Spleen (tissue), 11 donors: ENCODE measurements around the gene CXCR6. TPM values are rescaled to one million over a fixed set of nuclear protein-coding genes. Genes with fewer than 3 reads are reported as not detected.

Experiments
- DNase-seq: peaks from one replicate; pipeline ENCODE4 v3.0.0-alpha.2; 2020
- H3K27ac ChIP-seq, 8 donors: fragments of 200-600 bp; sonication (generic) in 7 of 8; 1 replicate in 4 of 8; 2 replicates in 4 of 8; pipeline versions ENCODE4 v1.5.0 to v1.8.0; 2016 to 2021; ENCODE audit warnings: inconsistent platforms in 4 of 8, mild to moderate bottlenecking in 4 of 8, moderate library complexity in 1 of 8
- H3K27me3 ChIP-seq, 7 donors: fragments of 200-600 bp; sonication (generic) in 6 of 7; replicated peaks in 1 of 7; 1 replicate in 4 of 7; 2 replicates in 3 of 7; pipeline versions ENCODE4 v1.5.0 to v1.8.0; 2016 to 2021; ENCODE audit warnings: inconsistent platforms in 3 of 7, mild to moderate bottlenecking in 1 of 7
- H3K36me3 ChIP-seq, 6 donors: fragments of 200-600 bp; sonication (generic) in 5 of 6; 1 replicate in 4 of 6; 2 replicates in 2 of 6; pipeline versions ENCODE4 v1.5.0 to v1.8.0; 2016 to 2021; ENCODE audit warnings: inconsistent platforms in 2 of 6
- H3K4me1 ChIP-seq, 6 donors: fragments of 200-600 bp; sonication (generic) in 5 of 6; 1 replicate in 3 of 6; 2 replicates in 3 of 6; pipeline versions ENCODE4 v1.5.0 to v1.8.0; 2016 to 2021; ENCODE audit warnings: inconsistent platforms in 3 of 6
- H3K4me3 ChIP-seq, 8 donors: fragments of 200-600 bp; sonication (generic) in 7 of 8; 1 replicate in 4 of 8; 2 replicates in 4 of 8; pipeline versions ENCODE4 v1.5.0 to v1.8.0; 2016 to 2021; ENCODE audit warnings: inconsistent platforms in 4 of 8, mild to moderate bottlenecking in 4 of 8, moderate library complexity in 2 of 8
- H3K9me3 ChIP-seq, 8 donors: fragments of 200-600 bp; sonication (generic) in 7 of 8; 1 replicate in 4 of 8; 2 replicates in 4 of 8; pipeline versions ENCODE4 v1.5.0 to v1.8.0; 2016 to 2021; ENCODE audit warnings: inconsistent platforms in 4 of 8
- CTCF ChIP-seq, 11 experiments: fragments of 200-600 bp in 7 of 11; fragments of 450-650 bp in 4 of 11; sonication (generic) in 4 of 11; IDR thresholded peaks in 8 of 11; conservative IDR thresholded peaks in 3 of 11; 1 replicate in 7 of 11; 2 replicates in 4 of 11; pipeline versions ENCODE4 v1.4.0 to v1.8.0; 2016 to 2021; ENCODE audit warnings: antibody characterized with exemption in 11 of 11, inconsistent platforms in 4 of 11, mild to moderate bottlenecking in 1 of 11
- POLR2A ChIP-seq, 3 donors: fragments of 450-650 bp; IDR thresholded peaks; one replicate each; pipeline ENCODE4 v1.5.1; 2017; ENCODE audit warnings: antibody characterized with exemption in 3 of 3, mild to moderate bottlenecking in 1 of 3
- POLR2AphosphoS5 ChIP-seq, 3 donors: sonication (generic); formaldehyde crosslinking; IDR thresholded peaks; one replicate each; pipeline ENCODE4 v1.5.1; 2017; ENCODE audit warnings: antibody characterized with exemption in 3 of 3
- WGBS, 5 donors: extraction: QIAGEN DNeasy Blood & Tissue Kit in 3 of 5; methylation state at CpG; one replicate each; pipeline versions ENCODE4 v1.1.5 to v1.1.7; 2013 to 2018; 5-methylcytosine and 5-hydroxymethylcytosine counted together
- intact Hi-C: fragments of 100-400 bp; cut with DNase I; formaldehyde crosslinking; loops from one replicate; pipeline ENCODE4 v1.15.0; 2023; ENCODE audit warnings: low total_unique reads
- polyA plus RNA-seq, 3 donors: library from polyadenylated mRNA; stranded (reverse); fragments of 200-250 nt; gene quantifications; one replicate each; pipeline ENCODE4 v1.2.1, GENCODE V29; 2013
- total RNA-seq, 7 donors: library from RNA; depleted of rRNA in 3 of 7; stranded (reverse); fragments of >200 nt in 3 of 7; fragmentation: NEBNext Ultra II Directional in 4 of 7; extraction: Animal tissue kit (Norgen Biotek cat#: 25700) in 4 of 7; gene quantifications; one replicate each; pipeline versions ENCODE4 v1.1.0 to v1.2.1, GENCODE V29; 2016 to 2021
- donor health status: healthy with polysubstance abuse.
- donor health status: DM: no; HTN: no; CAD: no; lungs with moderate emphysema.
- donor health status: DM: no; HTN: no; CAD: no.
- donor health status: Bipolar disorder and iron deficiency.
- donor health status: healthy.
- donor health status: DM: no; HTN: no; CAD: no.
- donor health status: DM: yes; HTN: yes; CAD: no.

CXCR6 gene
- total and polyA plus RNA-seq, 10 donors, result 2.5 to 35.3 (median 11.6) TPM

DNA sequence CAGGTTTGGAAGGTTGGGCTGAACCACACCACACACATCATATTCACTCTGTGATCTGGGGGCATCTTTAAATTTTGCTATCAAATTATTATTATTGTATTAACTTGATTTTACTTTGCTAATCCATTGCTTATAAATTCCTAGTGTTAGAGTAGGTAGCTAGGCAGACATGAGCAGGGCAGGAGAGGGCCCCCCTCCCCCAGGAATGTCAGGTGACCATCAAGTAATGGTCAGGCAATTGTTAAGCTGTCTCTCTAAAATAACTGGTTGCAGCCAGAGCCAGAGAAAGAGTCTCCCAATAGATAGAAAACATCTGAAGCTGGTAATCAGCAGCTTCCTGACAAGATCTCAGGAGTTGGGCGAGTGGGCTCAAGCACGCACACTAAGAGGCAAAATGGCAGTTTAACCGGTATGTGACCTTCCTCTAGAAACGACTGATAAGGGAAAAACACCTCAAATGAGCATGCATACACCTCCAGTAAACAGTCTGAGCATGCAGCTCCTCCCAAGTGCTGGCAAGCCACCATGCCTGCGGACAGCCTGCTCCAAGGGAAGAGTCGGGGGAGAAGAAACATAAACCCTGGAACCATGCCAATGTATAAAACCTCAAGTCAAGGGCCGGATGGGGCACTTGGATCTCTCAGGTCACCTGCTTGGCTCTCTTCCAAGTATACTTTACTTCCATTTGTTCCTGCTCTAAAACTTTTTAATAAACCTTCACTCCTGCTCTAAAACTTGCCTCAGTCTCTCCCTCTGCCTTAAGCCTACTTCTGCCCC is 3.1 kb upstream of the CXCR6 start:
- DNase-seq, result no peak
- Histone ChIP-seq H3K4me3 (no peak overlapping the region), H3K36me3 (peaks cover 0 to 62% (median 19%) of the 10 kb centered on the region in 6 donors), H3K27ac (peak overlapping the region in 2 of 8 donors; percentile 44 to 65), H3K4me1 (peaks cover 0 to 39% (median 18%) of the 10 kb centered on the region in 6 donors), H3K9me3 (no peaks in the 10 kb centered on the region), H3K27me3 (no peaks in the 10 kb centered on the region)
- intact Hi-C loops, result no loop called here
- no peak for TF ChIP-seq POLR2A (IDR thresholded peaks at IDR 0.05)
- no peak for TF ChIP-seq POLR2AphosphoS5 (IDR thresholded peaks at IDR 0.05)
- 80 to 86% (median 85%) methylated on average over 7 of the region's 7 CpGs for WGBS, 5 donors

- Histone ChIP-seq H3K36me3 (peaks cover 0 to 62% (median 14%) of the 10 kb centered on the region in 6 donors), H3K27me3 (no peaks in the 10 kb centered on the region), H3K9me3 (no peaks in the 10 kb centered on the region), H3K4me3 (no peak overlapping the region), H3K27ac (peak overlapping the region in 1 of 8 donors; percentile 89), H3K4me1 (peaks cover 0 to 40% (median 18%) of the 10 kb centered on the region in 6 donors)
- TF ChIP-seq CTCF (IDR thresholded peaks at IDR 0.05 in 8 of 11, conservative IDR thresholded peaks at IDR 0.05 in 3 of 11), result no peak
- TF ChIP-seq POLR2AphosphoS5 (IDR thresholded peaks at IDR 0.05), result no peak
- TF ChIP-seq POLR2A (IDR thresholded peaks at IDR 0.05), result no peak
- intact Hi-C loops, result no loop called here
- DNase-seq, result no peak
- 79 to 99% (median 91%) methylated on average over 6 of the region's 6 CpGs for WGBS, 5 donors
These were observed 2.4 kb upstream of the CXCR6 start for GRCh38 chr3:45940781-45941365.

GRCh38 chr3:45942051-45942825 is 1.0 kb upstream of the CXCR6 start:
- Histone ChIP-seq H3K27ac (peak overlapping the region in 4 of 8 donors; percentile 38 to 89 (median 77)), H3K27me3 (no peaks in the 10 kb centered on the region), H3K4me3 (peak overlapping the region in 1 of 8 donors; percentile 60), H3K36me3 (peaks cover 0 to 62% (median 12%) of the 10 kb centered on the region in 6 donors), H3K4me1 (peaks cover 0 to 43% (median 18%) of the 10 kb centered on the region in 6 donors), H3K9me3 (no peaks in the 10 kb centered on the region)
- TF ChIP-seq POLR2A (IDR thresholded peaks at IDR 0.05) (no peak), POLR2AphosphoS5 (IDR thresholded peaks at IDR 0.05) (no peak), CTCF (IDR thresholded peaks at IDR 0.05 in 8 of 11, conservative IDR thresholded peaks at IDR 0.05 in 3 of 11) (no peak)
- intact Hi-C loops, result no loop called here
- 63 to 77% (median 65%) methylated on average over 5 to 6 of the region's 6 CpGs for WGBS, 5 donors
- DNase-seq, result no peak

DNA sequence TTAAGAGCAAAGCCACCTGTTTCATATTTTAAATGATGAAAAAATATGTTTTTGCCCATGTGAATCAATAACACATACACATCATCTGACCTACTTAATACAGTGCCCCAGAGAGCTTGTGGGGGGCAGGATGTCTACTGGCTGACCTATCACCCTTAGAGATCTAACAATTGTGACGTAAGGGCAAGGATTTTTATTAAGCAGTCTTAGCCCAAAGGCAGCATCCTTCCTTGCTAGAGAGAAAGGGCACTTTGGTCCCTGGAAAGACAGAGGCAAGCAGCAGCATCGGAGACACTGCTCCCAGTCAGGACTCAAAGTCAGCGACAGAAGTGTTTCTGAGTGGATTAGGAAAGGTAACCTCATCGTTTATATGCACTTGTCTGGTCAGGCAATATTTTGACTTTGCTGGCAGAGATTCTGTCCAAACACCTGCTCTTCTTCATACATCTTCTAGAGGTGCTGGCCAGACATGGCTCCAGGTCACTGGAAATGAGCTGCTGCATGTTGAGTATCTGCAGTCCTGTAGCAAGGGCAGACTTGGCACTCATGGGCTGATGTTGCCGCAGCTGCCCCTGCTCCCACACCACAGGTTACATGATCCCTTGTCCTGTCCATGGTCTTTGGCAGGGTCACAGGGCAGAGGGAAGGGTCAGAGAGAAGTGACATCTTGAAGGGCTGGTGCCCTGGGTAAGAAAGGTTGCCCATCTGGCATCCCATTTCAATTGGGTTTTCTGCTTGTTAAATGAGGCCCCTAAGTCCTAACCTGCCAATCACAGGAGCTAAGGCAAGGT is 1.8 kb downstream of the CXCR6 start:
- WGBS, 5 donors, result 84 to 91% (median 88%) methylated on average over 4 to 5 of the region's 5 CpGs
- peaks cover 0 to 38% (median 9%) of the 10 kb centered on the region in 6 donors for H3K4me1 ChIP-seq
- intact Hi-C loops, result no loop called here
- no peak for TF ChIP-seq CTCF (IDR thresholded peaks at IDR 0.05 in 8 of 11, conservative IDR thresholded peaks at IDR 0.05 in 3 of 11)
- TF ChIP-seq POLR2AphosphoS5 (IDR thresholded peaks at IDR 0.05), result peak in 1 of 3 donors; percentile 81
- no peak for DNase-seq
- H3K36me3 ChIP-seq, result peaks cover 0 to 76% (median 38%) of the 10 kb centered on the region in 6 donors
- H3K27me3 ChIP-seq, result no peaks in the 10 kb centered on the region
- H3K4me3 ChIP-seq, result peak overlapping the region in 4 of 8 donors; percentile 2 to 60 (median 22)
- H3K9me3 ChIP-seq, result no peaks in the 10 kb centered on the region
- peak overlapping the region in 7 of 8 donors; percentile 3 to 89 (median 44) for H3K27ac ChIP-seq
